Tibial artery (tissue), 4 donors: Measurements from ENCODE around the gene TXNRD2.

ENCODE experiments used
- DNase-seq, 2 donors: peaks; one replicate each; pipeline ENCODE4 v3.0.0-alpha.2; 2019
- H3K27ac ChIP-seq, 2 donors: fragments of 200-600 bp; sonication (generic) in 1 of 2; 1 replicate in 1 of 2; 2 replicates in 1 of 2; pipeline ENCODE4 v1.5.1; 2018 to 2019; ENCODE audit warnings: mild to moderate bottlenecking in 1 of 2
- H3K27me3 ChIP-seq, 2 donors: fragments of 200-600 bp; sonication (generic) in 1 of 2; one replicate each; pipeline versions ENCODE4 v1.5.1 to v1.6.0; 2016 to 2019
- H3K36me3 ChIP-seq, 3 donors: fragments of 200-600 bp; sonication (generic) in 2 of 3; one replicate each; pipeline ENCODE4 v1.5.1; 2016 to 2019; ENCODE audit warnings: mild to moderate bottlenecking in 2 of 3
- H3K4me1 ChIP-seq, 4 donors: fragments of 200-600 bp; sonication (generic) in 2 of 4; 1 replicate in 3 of 4; 2 replicates in 1 of 4; pipeline ENCODE4 v1.5.1; 2016 to 2019
- H3K4me3 ChIP-seq, 2 donors: fragments of 200-600 bp; sonication (generic) in 1 of 2; 1 replicate in 1 of 2; 2 replicates in 1 of 2; pipeline ENCODE4 v1.5.1; 2018 to 2019; ENCODE audit warnings: mild to moderate bottlenecking in 2 of 2
- H3K9me3 ChIP-seq, 3 donors: fragments of 200-600 bp; sonication (generic) in 1 of 3; one replicate each; pipeline ENCODE4 v1.5.1; 2016 to 2019
- CTCF ChIP-seq, 2 experiments: fragments of 200-600 bp in 1 of 2; fragments of 450-650 bp in 1 of 2; IDR thresholded peaks; one replicate each; pipeline ENCODE4 v1.5.1; 2017 to 2019; ENCODE audit warnings: antibody characterized with exemption in 2 of 2, mild to moderate bottlenecking in 1 of 2, moderate library complexity in 1 of 2
- intact Hi-C: fragments of 100-400 bp; cut with DNase I; formaldehyde crosslinking; loops from one replicate; pipeline ENCODE4 v1.15.0; 2023; ENCODE audit warnings: low total_unique reads

The TXNRD2 gene

GRCh38 chr22:19974935-19975706 lies 33.5 kb upstream of the TXNRD2 start:
- H3K27ac ChIP-seq, result peak overlapping the region; percentile 39 to 47
- peaks cover 9 to 89% (median 76%) of the 10 kb centered on the region in 3 donors for H3K36me3 ChIP-seq
- no peaks in the 10 kb centered on the region for H3K9me3 ChIP-seq
- peaks cover 0 to 21% (median 6%) of the 10 kb centered on the region in 4 donors for H3K4me1 ChIP-seq
- no peak for DNase-seq
- H3K27me3 ChIP-seq, result no peaks in the 10 kb centered on the region
- H3K4me3 ChIP-seq, result no peak overlapping the region
- intact Hi-C loops, result no loop called here
- no peak for TF ChIP-seq CTCF (IDR thresholded peaks at IDR 0.05)

GRCh38 chr22:19974268-19974861 lies 32.7 kb upstream of the TXNRD2 start:
- Histone ChIP-seq H3K9me3 (no peaks in the 10 kb centered on the region), H3K36me3 (peaks cover 9 to 89% (median 76%) of the 10 kb centered on the region in 3 donors), H3K4me3 (no peak overlapping the region), H3K27ac (peak overlapping the region; percentile 39 to 47), H3K27me3 (no peaks in the 10 kb centered on the region), H3K4me1 (peaks cover 0 to 21% (median 6%) of the 10 kb centered on the region in 4 donors)
- intact Hi-C loops, result no loop called here
- peak in 1 of 2 donors; percentile 45 for DNase-seq
- TF ChIP-seq CTCF (IDR thresholded peaks at IDR 0.05), result no peak

GRCh38 chr22:19973551-19974267 lies 32.1 kb upstream of the TXNRD2 start:
- intact Hi-C loops, result no loop called here
- Histone ChIP-seq H3K27me3 (no peaks in the 10 kb centered on the region), H3K4me1 (peaks cover 0 to 21% (median 6%) of the 10 kb centered on the region in 4 donors), H3K36me3 (peaks cover 9 to 89% (median 76%) of the 10 kb centered on the region in 3 donors), H3K4me3 (no peak overlapping the region), H3K9me3 (no peaks in the 10 kb centered on the region), H3K27ac (no peak overlapping the region)
- TF ChIP-seq CTCF (IDR thresholded peaks at IDR 0.05), result no peak
- DNase-seq, result no peak

- no peak for DNase-seq
- TF ChIP-seq CTCF (IDR thresholded peaks at IDR 0.05), result no peak
- Histone ChIP-seq H3K4me3 (no peak overlapping the region), H3K27me3 (no peaks in the 10 kb centered on the region), H3K4me1 (peaks cover 0 to 21% (median 6%) of the 10 kb centered on the region in 4 donors), H3K36me3 (peaks cover 9 to 89% (median 77%) of the 10 kb centered on the region in 3 donors), H3K9me3 (no peaks in the 10 kb centered on the region), H3K27ac (peak overlapping the region in 1 of 2 donors; percentile 1)
- intact Hi-C loops, result no loop called here
Observed at GRCh38 chr22:19972652-19973550, 31.3 kb upstream of the TXNRD2 start.

- H3K27ac ChIP-seq, result peak overlapping the region in 1 of 2 donors; percentile 1
- peaks cover 0 to 21% (median 6%) of the 10 kb centered on the region in 4 donors for H3K4me1 ChIP-seq
Observed at GRCh38 chr22:19972251-19972650, 30.6 kb upstream of the TXNRD2 start.

More at GRCh38 chr22:19972251-19972650, 30.6 kb upstream of the TXNRD2 start:
- H3K27me3 ChIP-seq, result no peaks in the 10 kb centered on the region
- H3K9me3 ChIP-seq, result no peaks in the 10 kb centered on the region
- intact Hi-C loops, result no loop called here
- peaks cover 9 to 89% (median 78%) of the 10 kb centered on the region in 3 donors for H3K36me3 ChIP-seq
- H3K4me3 ChIP-seq, result no peak overlapping the region
- no peak for TF ChIP-seq CTCF (IDR thresholded peaks at IDR 0.05)
- no peak for DNase-seq
